ENCODE results near the gene KRTAP10-11. TPM values are rescaled to one million over a fixed set of nuclear protein-coding genes. Genes with fewer than 3 reads are reported as not detected.
"Not testable (repeated sequence)": the region's sequence is repeated elsewhere in the genome, so short reads cannot be mapped to it uniquely, and the experiment has no call there.

KRTAP10-11 gene
- total and polyA plus RNA-seq, 10 donors, result not detected

DNA sequence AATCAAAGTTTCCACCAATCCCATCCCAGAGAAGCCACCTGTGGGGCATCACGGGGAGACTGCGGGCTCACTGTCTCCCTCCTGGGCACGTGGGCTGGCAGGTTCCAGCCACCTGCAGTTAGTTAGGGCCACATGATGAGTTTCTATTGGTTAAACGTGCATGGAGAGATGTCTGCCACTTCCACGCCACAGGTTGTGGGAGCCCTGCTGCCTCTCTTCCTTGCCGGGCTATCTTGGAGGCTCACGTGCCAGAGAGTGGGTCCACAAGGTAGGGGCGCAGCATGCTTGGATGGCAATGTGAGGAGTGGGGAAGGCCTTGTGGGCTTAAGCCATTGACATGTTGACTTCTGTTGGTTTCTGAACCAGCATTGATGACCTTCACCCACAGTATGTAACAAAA, 42.3 kb upstream of the KRTAP10-11 start:
- Histone ChIP-seq H3K9me3 (peaks cover 0 to 24% (median 3%) of the 10 kb centered on the region in 8 donors), H3K27ac (no peak overlapping the region), H3K4me1 (no peaks in the 10 kb centered on the region), H3K27me3 (replicated peaks in 1 of 7) (peaks cover 0 to 42% (median 21%) of the 10 kb centered on the region in 7 donors), H3K4me3 (no peak overlapping the region), H3K36me3 (no peaks in the 10 kb centered on the region)
- no peak for DNase-seq
- intact Hi-C loops (cut with DNase I; ENCODE audit: low total_unique reads), result loop anchor here (5.0 kb wide), 1 partner anchor 128 kb away; no protein-coding TSS in a partner anchor
- WGBS, 5 donors, result 75 to 90% (median 87%) methylated on average over 8 of the region's 8 CpGs
- no peak for TF ChIP-seq POLR2AphosphoS5 (IDR thresholded peaks at IDR 0.05)
- TF ChIP-seq POLR2A (IDR thresholded peaks at IDR 0.05), result no peak
- no peak for TF ChIP-seq CTCF (IDR thresholded peaks at IDR 0.05 in 8 of 11, conservative IDR thresholded peaks at IDR 0.05 in 3 of 11)

- WGBS, 5 donors, result 72 to 84% (median 78%) methylated on average over 4 of the region's 4 CpGs
- H3K27ac ChIP-seq, result no peak overlapping the region
- no peaks in the 10 kb centered on the region for H3K36me3 ChIP-seq
- intact Hi-C loops (cut with DNase I; ENCODE audit: low total_unique reads), result no loop called here
- H3K27me3 ChIP-seq (replicated peaks in 1 of 7), result peaks cover 0 to 25% (median 15%) of the 10 kb centered on the region in 7 donors
- no peak overlapping the region for H3K4me3 ChIP-seq
- H3K4me1 ChIP-seq, result no peaks in the 10 kb centered on the region
- no peak for DNase-seq
- H3K9me3 ChIP-seq, result peaks cover 0 to 46% (median 29%) of the 10 kb centered on the region in 8 donors
- TF ChIP-seq POLR2AphosphoS5 (IDR thresholded peaks at IDR 0.05), result no peak
- no peak for TF ChIP-seq CTCF (IDR thresholded peaks at IDR 0.05 in 8 of 11, conservative IDR thresholded peaks at IDR 0.05 in 3 of 11)
- TF ChIP-seq POLR2A (IDR thresholded peaks at IDR 0.05), result no peak
These were observed 39.7 kb upstream of the KRTAP10-11 start for GRCh38 chr21:44606495-44606894.

DNA sequence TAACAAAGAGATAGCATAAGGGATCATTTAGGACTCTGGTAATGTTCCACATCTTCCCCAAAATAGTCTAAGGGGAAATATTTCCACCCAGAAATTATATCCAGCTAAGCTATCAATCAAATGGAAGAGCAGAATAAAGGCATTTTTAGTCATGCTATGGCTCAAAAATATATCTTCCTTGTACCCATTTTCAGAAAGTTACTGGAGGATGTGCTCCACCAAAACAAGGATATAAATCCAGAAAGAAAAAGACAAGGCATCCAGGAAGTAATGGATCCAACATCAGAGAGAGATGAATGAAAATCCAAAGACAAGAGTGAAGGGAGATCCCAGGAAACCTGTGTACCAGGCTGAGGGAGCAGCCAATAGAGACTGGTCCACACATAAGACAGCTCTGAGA, 37.0 kb upstream of the KRTAP10-11 start:
- no peak for TF ChIP-seq POLR2A (IDR thresholded peaks at IDR 0.05)
- no peak for TF ChIP-seq CTCF (IDR thresholded peaks at IDR 0.05 in 8 of 11, conservative IDR thresholded peaks at IDR 0.05 in 3 of 11)
- no peak for TF ChIP-seq POLR2AphosphoS5 (IDR thresholded peaks at IDR 0.05)
- H3K27me3 ChIP-seq (replicated peaks in 1 of 7), result peaks cover 0 to 19% (median 0%) of the 10 kb centered on the region in 7 donors
- no peaks in the 10 kb centered on the region for H3K4me1 ChIP-seq
- H3K4me3 ChIP-seq, result no peak overlapping the region
- no peak for DNase-seq
- intact Hi-C loops (cut with DNase I; ENCODE audit: low total_unique reads), result no loop called here
- H3K27ac ChIP-seq, result no peak overlapping the region
- peaks cover 0 to 50% (median 35%) of the 10 kb centered on the region in 8 donors for H3K9me3 ChIP-seq
- no peaks in the 10 kb centered on the region for H3K36me3 ChIP-seq

DNA sequence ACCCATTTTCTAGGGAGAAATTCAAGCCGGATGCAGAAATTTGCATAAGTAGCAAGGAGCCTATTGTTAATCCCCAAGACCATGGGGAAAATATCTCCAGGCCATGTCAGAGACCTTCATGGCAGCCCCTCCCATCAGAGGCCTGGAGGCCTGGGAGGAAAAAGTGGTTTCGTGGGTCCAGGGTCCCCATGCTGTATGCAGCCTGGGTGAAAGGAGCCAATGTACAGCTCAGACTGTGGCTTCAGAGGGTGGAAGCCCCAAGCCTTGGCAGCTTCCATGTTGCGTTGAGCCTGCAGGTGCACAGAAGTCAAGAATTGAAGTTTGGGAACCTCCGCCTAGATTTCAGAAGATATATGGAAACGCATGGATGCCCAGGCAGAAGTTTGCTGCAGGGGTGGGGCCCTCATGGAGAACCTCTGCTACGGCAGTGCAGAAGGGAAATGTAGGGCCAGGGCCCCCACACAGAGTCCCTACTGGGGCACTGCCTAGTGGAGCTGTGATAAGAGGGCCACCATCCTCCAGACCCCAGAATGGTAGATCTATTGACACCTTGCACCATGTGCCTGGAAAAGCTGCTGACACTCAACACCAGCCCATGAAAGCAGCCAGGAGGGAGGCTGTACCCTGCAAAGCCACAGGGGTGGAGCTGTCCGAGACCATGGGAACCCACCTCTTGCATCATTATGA, 35.9 kb upstream of the KRTAP10-11 start:
- H3K9me3 ChIP-seq, result peaks cover 0 to 46% (median 34%) of the 10 kb centered on the region in 8 donors
- 91 to 95% (median 94%) methylated on average over 7 of the region's 7 CpGs for WGBS, 5 donors
- DNase-seq; intact Hi-C loops (cut with DNase I; ENCODE audit: low total_unique reads); H3K4me1 ChIP-seq; H3K36me3 ChIP-seq; H3K4me3 ChIP-seq; H3K27ac ChIP-seq: not testable (repeated sequence)
- H3K27me3 ChIP-seq (replicated peaks in 1 of 7), result peaks cover 0 to 30% (median 0%) of the 10 kb centered on the region in 7 donors

Data from spleen (tissue), 11 donors.